Endothelial cell (in vitro differentiated cells): ENCODE results near the gene PHYKPL. TPM values are rescaled to one million over a fixed set of nuclear protein-coding genes. Genes with fewer than 3 reads are reported as not detected.

Source experiments
- DNase-seq: peaks from one replicate; pipeline ENCODE4 v3.0.0; 2021; ENCODE audit warnings: low spot score
- H3K27ac Mint-ChIP-seq: one replicate; pipeline ENCODE4 v1.8.0; 2021; ENCODE audit warnings: mixed read lengths, inconsistent platforms; ENCODE audit not compliant: unreplicated experiment
- H3K27me3 Mint-ChIP-seq: one replicate; pipeline ENCODE4 v1.8.0; 2021; ENCODE audit warnings: mild to moderate bottlenecking, moderate library complexity, mixed read lengths, inconsistent platforms; ENCODE audit not compliant: unreplicated experiment
- H3K36me3 Mint-ChIP-seq: one replicate; pipeline ENCODE4 v1.8.0; 2021; ENCODE audit warnings: mild to moderate bottlenecking, low read depth, mixed read lengths, inconsistent platforms; ENCODE audit not compliant: unreplicated experiment
- H3K4me1 Mint-ChIP-seq: one replicate; pipeline ENCODE4 v1.8.0; 2021; ENCODE audit warnings: mild to moderate bottlenecking, mixed read lengths, inconsistent platforms; ENCODE audit not compliant: unreplicated experiment
- H3K4me3 Mint-ChIP-seq: one replicate; pipeline ENCODE4 v1.8.0; 2021; ENCODE audit warnings: mild to moderate bottlenecking, mixed read lengths, inconsistent platforms; ENCODE audit not compliant: unreplicated experiment
- H3K9me3 Mint-ChIP-seq: one replicate; pipeline ENCODE4 v1.8.0; 2021; ENCODE audit warnings: mixed read lengths, inconsistent platforms; ENCODE audit not compliant: unreplicated experiment
- total RNA-seq: library from RNA; stranded (reverse); fragmentation: NEBNext Ultra II Directional; extraction: Animal tissue kit (Norgen Biotek cat#: 25700); gene quantifications from one replicate; pipeline ENCODE4 v1.2.1, GENCODE V29; 2021; ENCODE audit not compliant: unreplicated experiment
- TF ChIP-seq, protein P1 (sequence below): fragments of 200-600 bp; sonication (generic); IDR thresholded peaks from one replicate; pipeline ENCODE4 v1.5.0; 2021; ENCODE audit warnings: antibody characterized with exemption; ENCODE audit not compliant: unreplicated experiment

Gene PHYKPL
- total RNA-seq, 1 donor from 2014 or later = 53.1 TPM

DNA sequence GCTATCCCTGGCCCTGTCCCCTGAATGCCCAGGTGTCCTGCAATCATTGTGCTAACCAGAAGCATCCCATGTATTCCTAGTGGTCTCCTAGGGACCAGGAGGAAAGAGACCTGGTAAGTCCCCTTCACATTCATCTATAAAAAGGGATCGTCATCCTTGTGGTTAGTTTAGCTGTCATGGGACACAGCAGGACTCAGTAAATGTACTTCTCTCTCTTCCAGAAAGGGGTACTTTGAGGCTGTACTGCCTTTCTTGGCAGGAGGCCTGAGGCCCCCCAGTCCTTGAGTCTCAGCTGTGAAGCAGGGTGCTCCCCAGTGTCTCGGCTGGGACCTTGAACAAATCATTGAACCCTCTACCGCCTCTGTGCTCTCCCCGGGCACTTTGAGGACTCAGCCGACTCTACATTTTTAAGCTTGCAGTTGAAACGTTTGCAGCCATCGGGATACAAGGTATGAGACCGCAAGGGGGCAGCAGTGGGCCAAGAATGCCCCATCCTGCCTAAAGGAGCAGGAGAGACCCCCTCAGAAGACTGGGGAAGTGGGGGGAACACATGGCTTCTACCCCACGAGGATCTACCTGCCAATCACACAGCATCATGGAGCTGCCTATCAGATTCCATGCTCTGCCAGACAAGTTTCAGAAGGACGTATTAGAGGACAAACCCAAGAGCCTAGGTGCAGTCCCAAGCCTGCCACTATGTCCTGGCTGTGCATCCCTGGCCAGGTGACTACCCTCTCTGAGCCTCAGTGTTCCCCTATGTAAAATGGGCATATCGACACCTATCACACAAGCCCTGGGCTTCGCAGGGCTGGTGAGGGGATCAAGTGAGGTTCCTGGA is 2.4 kb upstream of the PHYKPL start:
- TF ChIP-seq, protein P1, sequence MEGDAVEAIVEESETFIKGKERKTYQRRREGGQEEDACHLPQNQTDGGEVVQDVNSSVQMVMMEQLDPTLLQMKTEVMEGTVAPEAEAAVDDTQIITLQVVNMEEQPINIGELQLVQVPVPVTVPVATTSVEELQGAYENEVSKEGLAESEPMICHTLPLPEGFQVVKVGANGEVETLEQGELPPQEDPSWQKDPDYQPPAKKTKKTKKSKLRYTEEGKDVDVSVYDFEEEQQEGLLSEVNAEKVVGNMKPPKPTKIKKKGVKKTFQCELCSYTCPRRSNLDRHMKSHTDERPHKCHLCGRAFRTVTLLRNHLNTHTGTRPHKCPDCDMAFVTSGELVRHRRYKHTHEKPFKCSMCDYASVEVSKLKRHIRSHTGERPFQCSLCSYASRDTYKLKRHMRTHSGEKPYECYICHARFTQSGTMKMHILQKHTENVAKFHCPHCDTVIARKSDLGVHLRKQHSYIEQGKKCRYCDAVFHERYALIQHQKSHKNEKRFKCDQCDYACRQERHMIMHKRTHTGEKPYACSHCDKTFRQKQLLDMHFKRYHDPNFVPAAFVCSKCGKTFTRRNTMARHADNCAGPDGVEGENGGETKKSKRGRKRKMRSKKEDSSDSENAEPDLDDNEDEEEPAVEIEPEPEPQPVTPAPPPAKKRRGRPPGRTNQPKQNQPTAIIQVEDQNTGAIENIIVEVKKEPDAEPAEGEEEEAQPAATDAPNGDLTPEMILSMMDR = peak; percentile 78
- H3K27ac Mint-ChIP-seq = no peak overlapping the region
- H3K27me3 Mint-ChIP-seq = peaks cover 12% of the 10 kb centered on the region
- no peaks in the 10 kb centered on the region for H3K9me3 Mint-ChIP-seq
- peaks cover 12% of the 10 kb centered on the region for H3K36me3 Mint-ChIP-seq
- H3K4me3 Mint-ChIP-seq = no peak overlapping the region
- H3K4me1 Mint-ChIP-seq = peaks cover 16% of the 10 kb centered on the region
- DNase-seq = peak; percentile 85

- H3K4me1 Mint-ChIP-seq = peaks cover 16% of the 10 kb centered on the region
- no peak overlapping the region for H3K4me3 Mint-ChIP-seq
- H3K27ac Mint-ChIP-seq = no peak overlapping the region
Observed at GRCh38 chr5:178234121-178234749, 1.6 kb upstream of the PHYKPL start.

GRCh38 chr5:178232920-178233429 is 373 bp upstream of the PHYKPL start:
- no peak for DNase-seq
- TF ChIP-seq, protein P1 = no peak
- peaks cover 22% of the 10 kb centered on the region for H3K36me3 Mint-ChIP-seq
- H3K27me3 Mint-ChIP-seq = peaks cover 10% of the 10 kb centered on the region
- H3K27ac Mint-ChIP-seq = no peak overlapping the region
- H3K4me3 Mint-ChIP-seq = peak overlapping the region; percentile 80
- peaks cover 14% of the 10 kb centered on the region for H3K4me1 Mint-ChIP-seq
- H3K9me3 Mint-ChIP-seq = no peaks in the 10 kb centered on the region

More at GRCh38 chr5:178234121-178234749, 1.6 kb upstream of the PHYKPL start:
- DNase-seq = no peak
- Mint-ChIP-seq H3K27me3 (peaks cover 12% of the 10 kb centered on the region), H3K9me3 (no peaks in the 10 kb centered on the region), H3K36me3 (peaks cover 16% of the 10 kb centered on the region)
- TF ChIP-seq, protein P1 = no peak

DNA sequence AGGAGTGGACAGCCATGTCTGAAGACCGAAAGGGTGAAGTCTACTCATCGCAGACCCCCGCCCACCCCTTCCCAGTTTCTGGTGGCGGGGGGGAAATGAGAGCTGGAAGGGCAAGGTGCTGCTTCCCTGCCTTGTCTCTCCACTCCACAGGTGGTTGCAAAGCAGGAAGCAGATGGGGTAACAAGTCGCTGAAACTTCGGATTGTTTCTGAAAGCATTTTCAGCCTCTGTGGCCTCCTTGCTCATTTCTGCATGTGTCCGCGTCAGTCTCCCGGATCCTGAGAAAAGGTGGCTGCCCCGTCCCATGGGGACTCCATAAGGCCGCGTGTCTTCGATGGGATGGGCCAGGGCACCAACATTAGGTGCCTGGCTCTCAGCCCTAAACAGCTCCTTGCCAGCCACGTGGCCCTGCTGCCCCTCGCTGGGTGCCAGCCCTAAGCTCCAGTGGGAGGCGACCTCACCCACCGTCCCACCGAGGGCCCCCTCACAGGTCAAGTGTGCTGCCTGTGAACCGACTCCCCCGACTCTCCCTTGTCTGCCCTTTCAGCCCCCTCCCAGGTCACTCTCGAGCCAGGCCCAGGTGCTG is 971 bp downstream of the PHYKPL start:
- peak overlapping the region; percentile 90 for H3K4me3 Mint-ChIP-seq
- peaks cover 16% of the 10 kb centered on the region for H3K27me3 Mint-ChIP-seq
- H3K9me3 Mint-ChIP-seq = no peaks in the 10 kb centered on the region
- peaks cover 36% of the 10 kb centered on the region for H3K36me3 Mint-ChIP-seq
- no peak for DNase-seq
- TF ChIP-seq, protein P1 = no peak
- no peak overlapping the region for H3K27ac Mint-ChIP-seq
- peaks cover 14% of the 10 kb centered on the region for H3K4me1 Mint-ChIP-seq
